Neural cell (in vitro differentiated cells): Measurements from ENCODE around the gene ADAM23. TPM values are rescaled to one million over a fixed set of nuclear protein-coding genes. Genes with fewer than 3 reads are reported as not detected.

Experiments used
- H2AFZ ChIP-seq: fragments of 200-600, 300-800 bp; sonication (generic), shearing (Covaris generic); 2 replicates; pipeline ENCODE4 v1.6.0; 2014; ENCODE audit warnings: low read depth, mild to moderate bottlenecking, antibody characterized with exemption, low read length, moderate library complexity
- H3F3A ChIP-seq: fragments of 200-600 bp; shearing (Covaris generic); 2 replicates; pipeline ENCODE4 v1.6.1; 2016; ENCODE audit warnings: mild to moderate bottlenecking, moderate library complexity, mixed read lengths, antibody characterized with exemption, low read length; ENCODE audit not compliant: insufficient read depth, poor library complexity, severe bottlenecking
- H3K27ac ChIP-seq: fragments of 200-600, 300-800 bp; sonication (generic), shearing (Covaris generic); 2 replicates; pipeline ENCODE4 v1.5.1; 2014; ENCODE audit warnings: mild to moderate bottlenecking, low read length, moderate library complexity
- H3K27me3 ChIP-seq: fragments of 300-800, 200-600 bp; sonication (generic), shearing (Covaris generic); 2 replicates; pipeline ENCODE4 v1.6.0; 2014; ENCODE audit warnings: mild to moderate bottlenecking, low read depth, low read length, moderate library complexity; ENCODE audit not compliant: insufficient read depth
- H3K36me3 ChIP-seq: fragments of 300-800, 200-600 bp; sonication (generic), shearing (Covaris generic); 2 replicates; pipeline ENCODE4 v1.5.1; 2014; ENCODE audit warnings: mild to moderate bottlenecking, antibody characterized with exemption, low read length, moderate library complexity; ENCODE audit not compliant: insufficient read depth
- H3K4me2 ChIP-seq: fragments of 300-800, 200-600 bp; sonication (generic), shearing (Covaris generic); 2 replicates; pipeline ENCODE4 v1.6.0; 2014; ENCODE audit warnings: mild to moderate bottlenecking, low read length
- H3K4me3 ChIP-seq: fragments of 300-800, 200-600 bp; sonication (generic), shearing (Covaris generic); 2 replicates; pipeline ENCODE4 v1.5.1; 2014; ENCODE audit warnings: mild to moderate bottlenecking, low read length, moderate library complexity
- H3K79me2 ChIP-seq: fragments of 200-600 bp; shearing (Covaris generic); replicated peaks from 2 replicates; pipeline ENCODE4 v1.6.0; 2014; ENCODE audit warnings: mild to moderate bottlenecking, low read length, moderate library complexity; ENCODE audit not compliant: insufficient read depth
- H3K9ac ChIP-seq: fragments of 300-800, 200-600 bp; sonication (generic), shearing (Covaris generic); 2 replicates; pipeline ENCODE4 v1.6.1; 2016; ENCODE audit warnings: mild to moderate bottlenecking, low read length, mixed read lengths
- H3K9me2 ChIP-seq: fragments of 200-600 bp; shearing (Covaris generic); 2 replicates; pipeline ENCODE4 v1.6.1; 2016; ENCODE audit warnings: mild to moderate bottlenecking, low read length, mixed read lengths; ENCODE audit not compliant: insufficient read depth
- H3K9me3 ChIP-seq: fragments of 200-600, 300-800 bp; sonication (generic), shearing (Covaris generic); 2 replicates; pipeline ENCODE4 v1.6.1; 2016; ENCODE audit warnings: mild to moderate bottlenecking, mixed run types, low read length, moderate library complexity, mixed read lengths
- H4K20me1 ChIP-seq: fragments of 200-600 bp; shearing (Covaris generic); 2 replicates; pipeline ENCODE4 v1.6.1; 2016; ENCODE audit warnings: mild to moderate bottlenecking, mixed run types; ENCODE audit not compliant: insufficient read depth
- CTCF ChIP-seq: fragments of 450-650 bp; IDR thresholded peaks from 2 replicates; pipeline ENCODE4 v1.5.1; 2014; ENCODE audit warnings: antibody characterized with exemption, mild to moderate bottlenecking, moderate library complexity; ENCODE audit not compliant: poor library complexity, severe bottlenecking
- EP300 ChIP-seq: fragments of 450-650 bp; conservative IDR thresholded peaks from 2 replicates; pipeline ENCODE4 v1.6.1; 2014; ENCODE audit warnings: antibody characterized with exemption, mild to moderate bottlenecking, moderate library complexity; ENCODE audit not compliant: poor library complexity, severe bottlenecking
- EZH2 ChIP-seq: fragments of 200-600, 300-800 bp; shearing (Covaris generic), sonication (generic); IDR thresholded peaks from 2 replicates; pipeline ENCODE4 v1.6.1; 2014; ENCODE audit warnings: antibody characterized with exemption, low read length, borderline replicate concordance, mild to moderate bottlenecking; ENCODE audit not compliant: insufficient read depth, poor library complexity, severe bottlenecking
- MXI1 ChIP-seq: fragments of 450-650 bp; conservative IDR thresholded peaks from 2 replicates; pipeline ENCODE4 v1.6.1; 2014; ENCODE audit warnings: antibody characterized with exemption, mild to moderate bottlenecking; ENCODE audit not compliant: poor library complexity, severe bottlenecking
- POLR2AphosphoS5 ChIP-seq: IDR thresholded peaks from 2 replicates; pipeline ENCODE4 v1.6.1; 2012
- RAD21 ChIP-seq: fragments of 450-650 bp; conservative IDR thresholded peaks from 2 replicates; pipeline ENCODE4 v1.6.1; 2014; ENCODE audit warnings: antibody characterized with exemption, mild to moderate bottlenecking, moderate library complexity
- REST ChIP-seq: IDR thresholded peaks from 2 replicates; pipeline ENCODE4 v1.6.1; 2012; ENCODE audit warnings: borderline replicate concordance
- SMC3 ChIP-seq: fragments of 450-650 bp; conservative IDR thresholded peaks from 2 replicates; pipeline ENCODE4 v1.6.1; 2014; ENCODE audit warnings: antibody characterized with exemption, mild to moderate bottlenecking, moderate library complexity; ENCODE audit not compliant: poor library complexity
- TAF1 ChIP-seq: IDR thresholded peaks from 2 replicates; pipeline ENCODE4 v1.6.1; 2012; ENCODE audit warnings: low read depth
- polyA plus RNA-seq: library from polyadenylated mRNA; depleted of rRNA; stranded (reverse); fragments of >200 nt; gene quantifications from 2 replicates; pipeline ENCODE4 v1.2.3, GENCODE V29; 2014

Gene ADAM23
- polyA plus RNA-seq, 1 donor from 2014 or later: 75.2 TPM

- peak overlapping the region; percentile 99 for H2AFZ ChIP-seq
Measured at GRCh38 chr2:206442474-206442832, 879 bp upstream of the ADAM23 start.

More at GRCh38 chr2:206442474-206442832, 879 bp upstream of the ADAM23 start:
- peaks cover 28% of the 10 kb centered on the region for H3K79me2 ChIP-seq
- TF ChIP-seq TAF1 (no peak), CTCF (no peak), POLR2AphosphoS5 (no peak), EZH2 (no peak), MXI1 (no peak), RAD21 (no peak), SMC3 (no peak), EP300 (no peak), REST (no peak)
- H3K27me3 ChIP-seq: no peaks in the 10 kb centered on the region
- H3K9ac ChIP-seq: peak overlapping the region; percentile 95
- peak overlapping the region; percentile 73 for H3K4me3 ChIP-seq
- no peaks in the 10 kb centered on the region for H4K20me1 ChIP-seq
- peak overlapping the region; percentile 78 for H3K4me2 ChIP-seq
- no peaks in the 10 kb centered on the region for H3F3A ChIP-seq
- no peaks in the 10 kb centered on the region for H3K9me3 ChIP-seq
- H3K27ac ChIP-seq: peak overlapping the region; percentile 97
- H3K36me3 ChIP-seq: no peaks in the 10 kb centered on the region
- no peaks in the 10 kb centered on the region for H3K9me2 ChIP-seq
